Omental fat pad (tissue), 4 donors: ENCODE data around the gene PGLYRP3. TPM values are rescaled to one million over a fixed set of nuclear protein-coding genes. Genes with fewer than 3 reads are reported as not detected.

Experiments used
- ATAC-seq: fragments of 150-250 bp; one replicate; pipeline ENCODE4 v1.9.1; 2016; ENCODE audit warnings: mild to moderate bottlenecking, moderate library complexity; ENCODE audit not compliant: low FRiP score
- DNase-seq: peaks from one replicate; pipeline ENCODE4 v3.0.0-alpha.2; 2019; ENCODE audit warnings: low spot score
- total RNA-seq, 4 donors: library from RNA; depleted of rRNA; stranded (reverse); fragments of >200 nt; gene quantifications; one replicate each; pipeline ENCODE4 v1.1.0, GENCODE V29; 2016
- TF ChIP-seq, protein P1 (sequence below), 3 donors: fragments of 450-650 bp; IDR thresholded peaks; one replicate each; pipeline ENCODE4 v1.5.1; 2016 to 2017; ENCODE audit warnings: antibody characterized with exemption in 3 of 3, mild to moderate bottlenecking in 3 of 3, moderate library complexity in 2 of 3

The PGLYRP3 gene
- total RNA-seq, 4 donors from 2014 or later: not detected

- TF ChIP-seq, protein P1, sequence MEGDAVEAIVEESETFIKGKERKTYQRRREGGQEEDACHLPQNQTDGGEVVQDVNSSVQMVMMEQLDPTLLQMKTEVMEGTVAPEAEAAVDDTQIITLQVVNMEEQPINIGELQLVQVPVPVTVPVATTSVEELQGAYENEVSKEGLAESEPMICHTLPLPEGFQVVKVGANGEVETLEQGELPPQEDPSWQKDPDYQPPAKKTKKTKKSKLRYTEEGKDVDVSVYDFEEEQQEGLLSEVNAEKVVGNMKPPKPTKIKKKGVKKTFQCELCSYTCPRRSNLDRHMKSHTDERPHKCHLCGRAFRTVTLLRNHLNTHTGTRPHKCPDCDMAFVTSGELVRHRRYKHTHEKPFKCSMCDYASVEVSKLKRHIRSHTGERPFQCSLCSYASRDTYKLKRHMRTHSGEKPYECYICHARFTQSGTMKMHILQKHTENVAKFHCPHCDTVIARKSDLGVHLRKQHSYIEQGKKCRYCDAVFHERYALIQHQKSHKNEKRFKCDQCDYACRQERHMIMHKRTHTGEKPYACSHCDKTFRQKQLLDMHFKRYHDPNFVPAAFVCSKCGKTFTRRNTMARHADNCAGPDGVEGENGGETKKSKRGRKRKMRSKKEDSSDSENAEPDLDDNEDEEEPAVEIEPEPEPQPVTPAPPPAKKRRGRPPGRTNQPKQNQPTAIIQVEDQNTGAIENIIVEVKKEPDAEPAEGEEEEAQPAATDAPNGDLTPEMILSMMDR (IDR thresholded peaks at IDR 0.05): no peak
- DNase-seq (no peak), ATAC-seq (no peak)
Measured at GRCh38 chr1:153262462-153263157, 50.1 kb downstream of the PGLYRP3 start.

GRCh38 chr1:153262070-153262366 lies 50.7 kb downstream of the PGLYRP3 start:
- ATAC-seq: no peak

DNA sequence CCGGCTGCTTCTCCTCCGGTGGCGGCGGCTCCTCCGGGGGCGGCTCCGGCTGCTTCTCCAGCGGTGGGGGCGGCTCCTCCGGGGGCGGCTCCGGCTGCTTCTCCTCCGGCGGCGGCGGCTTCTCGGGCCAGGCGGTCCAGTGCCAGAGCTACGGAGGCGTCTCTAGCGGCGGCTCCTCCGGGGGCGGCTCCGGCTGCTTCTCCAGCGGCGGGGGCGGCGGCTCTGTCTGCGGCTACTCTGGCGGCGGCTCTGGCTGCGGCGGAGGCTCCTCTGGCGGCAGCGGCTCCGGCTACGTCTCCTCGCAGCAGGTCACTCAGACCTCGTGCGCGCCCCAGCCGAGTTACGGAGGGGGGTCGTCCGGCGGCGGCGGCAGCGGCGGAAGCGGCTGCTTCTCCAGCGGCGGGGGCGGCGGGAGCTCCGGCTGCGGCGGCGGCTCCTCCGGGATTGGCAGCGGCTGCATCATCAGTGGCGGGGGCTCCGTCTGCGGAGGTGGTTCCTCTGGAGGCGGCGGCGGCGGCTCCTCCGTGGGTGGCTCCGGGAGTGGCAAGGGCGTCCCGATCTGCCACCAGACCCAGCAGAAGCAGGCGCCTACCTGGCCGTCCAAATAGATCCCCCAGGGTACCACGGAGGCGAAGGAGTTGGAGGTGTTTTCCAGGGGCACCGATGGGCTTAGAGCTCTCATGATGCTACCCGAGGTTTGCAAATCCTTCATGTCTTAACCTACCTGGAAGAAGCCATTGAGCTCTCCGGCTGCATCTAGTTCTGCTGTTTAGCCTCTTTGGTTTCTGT lies 51.3 kb downstream of the PGLYRP3 start:
- DNase-seq: no peak
- TF ChIP-seq, protein P1 (IDR thresholded peaks at IDR 0.05): no peak
- ATAC-seq: peak; percentile 50

More at GRCh38 chr1:153262070-153262366, 50.7 kb downstream of the PGLYRP3 start:
- no peak for DNase-seq
- TF ChIP-seq, protein P1 (IDR thresholded peaks at IDR 0.05): no peak

DNA sequence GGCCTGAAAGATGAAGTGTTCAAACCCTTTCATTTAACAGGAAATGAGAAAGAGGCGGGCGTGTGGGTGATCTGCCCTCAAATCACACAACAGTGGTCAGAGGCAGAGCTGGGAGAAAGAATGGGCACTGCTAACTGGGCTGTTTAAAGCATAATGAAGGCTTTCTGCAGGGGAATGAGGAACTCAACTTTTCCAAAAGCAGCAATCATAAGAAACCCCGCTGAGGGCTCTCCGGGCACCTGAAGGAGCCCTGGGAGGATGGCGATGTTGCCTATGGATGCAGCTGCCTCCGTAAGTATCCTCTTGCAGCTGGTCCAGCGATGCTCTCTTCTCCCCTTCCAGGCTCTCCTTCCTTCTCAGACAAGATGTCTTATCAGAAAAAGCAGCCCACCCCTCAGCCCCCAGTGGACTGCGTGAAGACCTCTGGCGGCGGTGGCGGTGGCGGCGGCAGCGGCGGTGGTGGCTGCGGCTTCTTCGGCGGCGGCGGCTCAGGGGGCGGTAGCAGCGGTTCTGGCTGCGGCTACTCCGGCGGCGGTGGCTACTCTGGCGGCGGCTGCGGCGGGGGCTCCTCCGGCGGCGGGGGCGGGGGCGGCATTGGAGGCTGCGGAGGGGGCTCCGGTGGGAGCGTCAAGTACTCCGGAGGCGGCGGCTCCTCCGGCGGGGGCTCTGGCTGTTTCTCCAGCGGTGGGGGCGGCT lies 52.0 kb downstream of the PGLYRP3 start:
- TF ChIP-seq, protein P1 (IDR thresholded peaks at IDR 0.05): no peak
- ATAC-seq (peak; percentile 22), DNase-seq (no peak)

- no peak for ATAC-seq
- TF ChIP-seq, protein P1 (IDR thresholded peaks at IDR 0.05): no peak
Measured at GRCh38 chr1:153259387-153259786, 53.4 kb downstream of the PGLYRP3 start, which contains the start of gene LORICRIN. LORICRIN (plus strand) TSS chr1:153259687; CDS start chr1:153260950, 1,263 bp downstream.

GRCh38 chr1:153253693-153254092 lies 59.1 kb downstream of the PGLYRP3 start:
- no peak for DNase-seq
- no peak for ATAC-seq
- TF ChIP-seq, protein P1 (IDR thresholded peaks at IDR 0.05): no peak

More at GRCh38 chr1:153259387-153259786, 53.4 kb downstream of the PGLYRP3 start, which contains the start of gene LORICRIN:
- DNase-seq: no peak
